ENCODE results near the gene PLXDC1. TPM values are rescaled to one million over a fixed set of nuclear protein-coding genes. Genes with fewer than 3 reads are reported as not detected.
"Not testable (repeated sequence)": the region's sequence is repeated elsewhere in the genome, so short reads cannot be mapped to it uniquely, and the experiment has no call there.

Gene PLXDC1
- total RNA-seq, 6 donors from 2014 or later: 3.8 to 47.1 (median 10.5) TPM

- WGBS, 2 donors: 70 to 78% methylated on average over 6 of the region's 6 CpGs
- no peak for TF ChIP-seq POLR2AphosphoS5 (IDR thresholded peaks at IDR 0.05)
- TF ChIP-seq EP300 (IDR thresholded peaks at IDR 0.05): no peak
- TF ChIP-seq POLR2A (IDR thresholded peaks at IDR 0.05): no peak
- no peak for TF ChIP-seq CTCF (IDR thresholded peaks at IDR 0.05)
- no peaks in the 10 kb centered on the region for H3K27me3 ChIP-seq
- ATAC-seq (ENCODE audit: low FRiP score in 2 of 2): no peak
- no peak for DNase-seq
- no peak overlapping the region for H3K4me3 ChIP-seq
- H3K4me1 ChIP-seq: no peaks in the 10 kb centered on the region
- H3K9me3 ChIP-seq: no peaks in the 10 kb centered on the region
- H3K27ac ChIP-seq: no peak overlapping the region
- H3K36me3 ChIP-seq: no peaks in the 10 kb centered on the region
These were observed 25.0 kb downstream of the PLXDC1 start for GRCh38 chr17:39126436-39126835.

- no peaks in the 10 kb centered on the region for H3K4me1 ChIP-seq
- TF ChIP-seq POLR2AphosphoS5 (IDR thresholded peaks at IDR 0.05) (no peak), CTCF (IDR thresholded peaks at IDR 0.05) (no peak)
- no peaks in the 10 kb centered on the region for H3K27me3 ChIP-seq
- H3K4me3 ChIP-seq: no peak overlapping the region
- no peaks in the 10 kb centered on the region for H3K36me3 ChIP-seq
- 90 to 96% methylated on average over 2 of the region's 2 CpGs for WGBS, 2 donors
- no peak overlapping the region for H3K27ac ChIP-seq
- no peaks in the 10 kb centered on the region for H3K9me3 ChIP-seq
- no peak for ATAC-seq (ENCODE audit: low FRiP score in 2 of 2)
- no peak for DNase-seq
These were observed 26.1 kb downstream of the PLXDC1 start for GRCh38 chr17:39125143-39125875.

GRCh38 chr17:39123627-39124026 lies 27.8 kb downstream of the PLXDC1 start:
- H3K9me3 ChIP-seq: no peaks in the 10 kb centered on the region
- no peaks in the 10 kb centered on the region for H3K27me3 ChIP-seq
- no peak overlapping the region for H3K4me3 ChIP-seq
- TF ChIP-seq CTCF (IDR thresholded peaks at IDR 0.05) (no peak), EP300 (IDR thresholded peaks at IDR 0.05) (no peak), POLR2A (IDR thresholded peaks at IDR 0.05) (no peak), POLR2AphosphoS5 (IDR thresholded peaks at IDR 0.05) (no peak)
- H3K4me1 ChIP-seq: no peaks in the 10 kb centered on the region
- ATAC-seq (ENCODE audit: low FRiP score in 2 of 2) (no peak), DNase-seq (no peak)
- WGBS, 2 donors: 78 to 84% methylated on average over 9 of the region's 9 CpGs
- no peaks in the 10 kb centered on the region for H3K36me3 ChIP-seq
- no peak overlapping the region for H3K27ac ChIP-seq

GRCh38 chr17:39122991-39123390 lies 28.4 kb downstream of the PLXDC1 start:
- 83 to 85% methylated on average over 7 of the region's 7 CpGs for WGBS, 2 donors
- no peak overlapping the region for H3K4me3 ChIP-seq
- no peak for DNase-seq
- H3K9me3 ChIP-seq: no peaks in the 10 kb centered on the region
- no peak overlapping the region for H3K27ac ChIP-seq
- no peaks in the 10 kb centered on the region for H3K36me3 ChIP-seq
- ATAC-seq (ENCODE audit: low FRiP score in 2 of 2): no peak
- H3K27me3 ChIP-seq: no peaks in the 10 kb centered on the region
- TF ChIP-seq POLR2AphosphoS5 (IDR thresholded peaks at IDR 0.05) (no peak), CTCF (IDR thresholded peaks at IDR 0.05) (no peak), POLR2A (IDR thresholded peaks at IDR 0.05) (no peak), EP300 (IDR thresholded peaks at IDR 0.05) (no peak)
- no peaks in the 10 kb centered on the region for H3K4me1 ChIP-seq

- not testable (repeated sequence) for H3K36me3 ChIP-seq; H3K9me3 ChIP-seq; DNase-seq; H3K4me1 ChIP-seq; H3K27me3 ChIP-seq; H3K4me3 ChIP-seq; ATAC-seq (ENCODE audit: low FRiP score in 2 of 2); H3K27ac ChIP-seq
- 94 to 98% methylated on average over 9 to 10 of the region's 10 CpGs for WGBS, 2 donors
These were observed 29.5 kb downstream of the PLXDC1 start for GRCh38 chr17:39121919-39122318.
